HEK293 (cell line): ENCODE measurements around the gene ATP2B3.

ENCODE experiments used
- CTCF ChIA-PET: fragments of 350-600 bp; formaldehyde crosslinking; extraction: SDS; loops from one replicate; lab custom pipeline; 2021; ENCODE audit warnings: antibody characterized with exemption; lab: Yijun Ruan, JAX
- POLR2A ChIA-PET: fragments of 300-600 bp; formaldehyde crosslinking; extraction: SDS; loops from one replicate; lab custom pipeline; 2020; ENCODE audit warnings: antibody characterized with exemption, inconsistent platforms; lab: Yijun Ruan, JAX
- H3K27ac ChIP-seq: fragments of 200-500 bp; sonication (Bioruptor generic); 2 replicates; pipeline ENCODE4 v1.5.1; 2014; ENCODE audit warnings: low read depth, low read length, control low read depth, inconsistent platforms; ENCODE audit errors: extremely low read depth
- H3K36me3 ChIP-seq, 2 experiments: fragments of 200-500 bp in 1 of 2; sonication (Bioruptor generic) in 1 of 2; 1 replicate in 1 of 2; 2 replicates in 1 of 2; pipeline ENCODE4 v1.5.1; 2014 to 2017; ENCODE audit warnings: inconsistent platforms in 2 of 2, low read length in 2 of 2; ENCODE audit not compliant: control insufficient read depth in 2 of 2, insufficient read depth in 1 of 2
- H3K4me1 ChIP-seq: fragments of 200-500 bp; sonication (Bioruptor generic); 2 replicates; pipeline ENCODE4 v1.5.1; 2014; ENCODE audit warnings: mild to moderate bottlenecking, low read length, inconsistent platforms; ENCODE audit not compliant: control insufficient read depth, insufficient read depth
- H3K4me3 ChIP-seq: 2 replicates; pipeline ENCODE4 v1.5.1; 2011; ENCODE audit warnings: low read depth, mild to moderate bottlenecking, control low read depth, low read length, moderate library complexity
- H3K9me3 ChIP-seq: fragments of 200-500 bp; sonication (Bioruptor generic); 2 replicates; pipeline ENCODE4 v1.5.1; 2014; ENCODE audit warnings: low read depth, low read length, inconsistent platforms; ENCODE audit not compliant: control insufficient read depth, insufficient read depth
- EGR2 ChIP-seq: fragments of 450-650 bp; formaldehyde crosslinking; IDR thresholded peaks from 2 replicates; pipeline ENCODE4 v1.5.1; 2016; ENCODE audit warnings: low read depth, missing biosample characterization, missing genetic modification characterization
- FEZF1 ChIP-seq: fragments of 450-650 bp; formaldehyde crosslinking; IDR thresholded peaks from 2 replicates; pipeline ENCODE4 v1.5.1; 2016; ENCODE audit warnings: missing biosample characterization, missing genetic modification characterization
- GLIS2 ChIP-seq: fragments of 450-650 bp; formaldehyde crosslinking; IDR thresholded peaks from 2 replicates; pipeline ENCODE4 v1.5.1; 2016; ENCODE audit warnings: missing biosample characterization, missing genetic modification characterization
- MEIS1 ChIP-seq: sonication (generic); formaldehyde crosslinking; IDR thresholded peaks from 2 replicates; pipeline ENCODE4 v1.8.1; 2022; ENCODE audit warnings: missing genetic modification reagents, mild to moderate bottlenecking, borderline replicate concordance
- YY2 ChIP-seq: fragments of 450-650 bp; formaldehyde crosslinking; IDR thresholded peaks from 2 replicates; pipeline ENCODE4 v1.5.1; 2016; ENCODE audit warnings: missing biosample characterization, missing genetic modification characterization
- ZBTB1 ChIP-seq: fragments of 450-650 bp; formaldehyde crosslinking; IDR thresholded peaks from 2 replicates; pipeline ENCODE4 v1.5.1; 2016; ENCODE audit warnings: missing biosample characterization, missing genetic modification characterization
- ZFHX2 ChIP-seq: fragments of 450-650 bp; formaldehyde crosslinking; conservative IDR thresholded peaks from 2 replicates; pipeline ENCODE4 v1.5.1; 2016; ENCODE audit warnings: missing biosample characterization, missing genetic modification characterization
- ZFP37 ChIP-seq: fragments of 450-650 bp; formaldehyde crosslinking; IDR thresholded peaks from 2 replicates; pipeline ENCODE4 v1.5.1; 2016; ENCODE audit warnings: missing biosample characterization, missing genetic modification characterization
- ZNF138 ChIP-seq: fragments of 450-650 bp; formaldehyde crosslinking; IDR thresholded peaks from 2 replicates; pipeline ENCODE4 v1.5.1; 2016; ENCODE audit warnings: missing biosample characterization, missing genetic modification characterization, borderline replicate concordance
- ZNF157 ChIP-seq: fragments of 450-650 bp; formaldehyde crosslinking; IDR thresholded peaks from 2 replicates; pipeline ENCODE4 v1.5.1; 2016; ENCODE audit warnings: missing biosample characterization, missing genetic modification characterization
- ZNF174 ChIP-seq: fragments of 450-650 bp; formaldehyde crosslinking; IDR thresholded peaks from 2 replicates; pipeline ENCODE4 v1.5.0; 2017; ENCODE audit warnings: missing biosample characterization, mild to moderate bottlenecking, missing genetic modification characterization
- ZNF335 ChIP-seq: fragments of 450-650 bp; formaldehyde crosslinking; conservative IDR thresholded peaks from 2 replicates; pipeline ENCODE4 v1.5.1; 2016; ENCODE audit warnings: missing biosample characterization, missing genetic modification characterization
- ZNF354C ChIP-seq: fragments of 450-650 bp; formaldehyde crosslinking; IDR thresholded peaks from 2 replicates; pipeline ENCODE4 v1.5.1; 2016; ENCODE audit warnings: missing biosample characterization, missing genetic modification characterization, low read depth, borderline replicate concordance
- ZNF426 ChIP-seq: fragments of 450-650 bp; formaldehyde crosslinking; IDR thresholded peaks from 2 replicates; pipeline ENCODE4 v1.5.1; 2017; ENCODE audit warnings: missing biosample characterization, missing genetic modification characterization, mild to moderate bottlenecking, inconsistent platforms, moderate library complexity
- ZNF571 ChIP-seq: fragments of 450-650 bp; formaldehyde crosslinking; IDR thresholded peaks from 2 replicates; pipeline ENCODE4 v1.5.0; 2017; ENCODE audit warnings: missing biosample characterization, missing genetic modification characterization
- ZNF626 ChIP-seq: fragments of 450-650 bp; sonication (Bioruptor Pico); formaldehyde crosslinking; IDR thresholded peaks from 2 replicates; pipeline ENCODE4 v1.5.1; 2018; ENCODE audit warnings: missing biosample characterization, missing genetic modification characterization, inconsistent platforms
- ZNF629 ChIP-seq: fragments of 450-650 bp; formaldehyde crosslinking; IDR thresholded peaks from 2 replicates; pipeline ENCODE4 v1.5.1; 2017; ENCODE audit warnings: missing biosample characterization, missing genetic modification characterization
- ZNF677 ChIP-seq: fragments of 450-650 bp; IDR thresholded peaks from 2 replicates; pipeline ENCODE4 v1.5.0; 2018; ENCODE audit warnings: missing biosample characterization, mild to moderate bottlenecking, missing genetic modification characterization, moderate library complexity
- ZNF768 ChIP-seq: fragments of 450-650 bp; formaldehyde crosslinking; IDR thresholded peaks from 2 replicates; pipeline ENCODE4 v1.5.1; 2018; ENCODE audit warnings: missing biosample characterization, mild to moderate bottlenecking, missing genetic modification characterization
- TF ChIP-seq, protein P1 (sequence below): fragments of 450-650 bp; formaldehyde crosslinking; IDR thresholded peaks from 2 replicates; pipeline ENCODE4 v1.5.1; 2016; ENCODE audit warnings: missing biosample characterization, missing genetic modification characterization
- TF ChIP-seq, protein P2 (sequence below): fragments of 450-650 bp; formaldehyde crosslinking; IDR thresholded peaks from 2 replicates; pipeline ENCODE4 v1.5.1; 2016; ENCODE audit warnings: missing biosample characterization, missing genetic modification characterization

Gene ATP2B3

DNA sequence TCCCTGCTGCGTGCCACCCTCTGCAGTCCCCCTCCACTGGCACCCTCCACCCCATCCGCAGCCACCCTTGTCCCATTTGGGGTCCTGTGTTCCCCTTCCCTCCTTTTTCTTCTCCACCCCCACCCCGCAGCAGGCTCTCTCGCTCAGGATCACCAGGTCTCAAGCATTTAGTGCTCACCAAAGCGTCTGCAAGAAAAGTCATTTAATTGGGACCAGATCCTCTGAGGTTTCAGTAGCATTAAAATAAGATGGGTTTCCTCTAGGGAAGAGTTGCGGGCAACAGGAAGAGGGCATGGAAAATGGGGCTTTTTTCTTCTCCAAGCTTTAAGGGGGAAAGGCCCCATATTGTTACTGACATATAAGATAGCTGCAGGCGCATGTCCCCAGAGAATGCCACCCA, 42.2 kb upstream of the ATP2B3 start (continued):
- no peak for TF ChIP-seq ZNF571 (tag by site-specific recombination)
- TF ChIP-seq ZNF626: no peak
- TF ChIP-seq YY2 (tag by site-specific recombination): no peak
- no peak for TF ChIP-seq ZNF138 (tag by site-specific recombination)
- TF ChIP-seq FEZF1 (tag by site-specific recombination): no peak
- no peak for TF ChIP-seq ZBTB1
- TF ChIP-seq MEIS1 (CRISPR knock-in tag): no peak
- TF ChIP-seq ZNF426: no peak

- Histone ChIP-seq H3K9me3 (no peaks in the 10 kb centered on the region), H3K4me3 (no peak overlapping the region), H3K27ac (no peak overlapping the region), H3K36me3 (no peaks in the 10 kb centered on the region), H3K4me1 (no peaks in the 10 kb centered on the region)
- ChIA-PET POLR2A (no interaction called here), CTCF (interaction anchor here (0.6 to 8.6 kb wide), 5 partner anchors 15 to 1255 kb away, joined by 3 to 89 read pairs (median 8); no protein-coding TSS in a partner anchor)
- TF ChIP-seq, protein P1, sequence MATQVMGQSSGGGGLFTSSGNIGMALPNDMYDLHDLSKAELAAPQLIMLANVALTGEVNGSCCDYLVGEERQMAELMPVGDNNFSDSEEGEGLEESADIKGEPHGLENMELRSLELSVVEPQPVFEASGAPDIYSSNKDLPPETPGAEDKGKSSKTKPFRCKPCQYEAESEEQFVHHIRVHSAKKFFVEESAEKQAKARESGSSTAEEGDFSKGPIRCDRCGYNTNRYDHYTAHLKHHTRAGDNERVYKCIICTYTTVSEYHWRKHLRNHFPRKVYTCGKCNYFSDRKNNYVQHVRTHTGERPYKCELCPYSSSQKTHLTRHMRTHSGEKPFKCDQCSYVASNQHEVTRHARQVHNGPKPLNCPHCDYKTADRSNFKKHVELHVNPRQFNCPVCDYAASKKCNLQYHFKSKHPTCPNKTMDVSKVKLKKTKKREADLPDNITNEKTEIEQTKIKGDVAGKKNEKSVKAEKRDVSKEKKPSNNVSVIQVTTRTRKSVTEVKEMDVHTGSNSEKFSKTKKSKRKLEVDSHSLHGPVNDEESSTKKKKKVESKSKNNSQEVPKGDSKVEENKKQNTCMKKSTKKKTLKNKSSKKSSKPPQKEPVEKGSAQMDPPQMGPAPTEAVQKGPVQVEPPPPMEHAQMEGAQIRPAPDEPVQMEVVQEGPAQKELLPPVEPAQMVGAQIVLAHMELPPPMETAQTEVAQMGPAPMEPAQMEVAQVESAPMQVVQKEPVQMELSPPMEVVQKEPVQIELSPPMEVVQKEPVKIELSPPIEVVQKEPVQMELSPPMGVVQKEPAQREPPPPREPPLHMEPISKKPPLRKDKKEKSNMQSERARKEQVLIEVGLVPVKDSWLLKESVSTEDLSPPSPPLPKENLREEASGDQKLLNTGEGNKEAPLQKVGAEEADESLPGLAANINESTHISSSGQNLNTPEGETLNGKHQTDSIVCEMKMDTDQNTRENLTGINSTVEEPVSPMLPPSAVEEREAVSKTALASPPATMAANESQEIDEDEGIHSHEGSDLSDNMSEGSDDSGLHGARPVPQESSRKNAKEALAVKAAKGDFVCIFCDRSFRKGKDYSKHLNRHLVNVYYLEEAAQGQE (tag by site-specific recombination): no peak
- TF ChIP-seq GLIS2 (tag by site-specific recombination) (no peak), ZNF335 (no peak), EGR2 (tag by site-specific recombination) (peak; percentile 69), ZNF677 (tag by site-specific recombination) (no peak), ZNF629 (no peak), ZFP37 (tag by site-specific recombination) (no peak), ZNF768 (no peak), ZNF174 (tag by site-specific recombination) (no peak), ZNF354C (tag by site-specific recombination) (no peak), ZNF157 (tag by site-specific recombination) (no peak), ZFHX2 (peak; percentile 23; the same call in 1 of the 2 replicates)
- TF ChIP-seq, protein P2, sequence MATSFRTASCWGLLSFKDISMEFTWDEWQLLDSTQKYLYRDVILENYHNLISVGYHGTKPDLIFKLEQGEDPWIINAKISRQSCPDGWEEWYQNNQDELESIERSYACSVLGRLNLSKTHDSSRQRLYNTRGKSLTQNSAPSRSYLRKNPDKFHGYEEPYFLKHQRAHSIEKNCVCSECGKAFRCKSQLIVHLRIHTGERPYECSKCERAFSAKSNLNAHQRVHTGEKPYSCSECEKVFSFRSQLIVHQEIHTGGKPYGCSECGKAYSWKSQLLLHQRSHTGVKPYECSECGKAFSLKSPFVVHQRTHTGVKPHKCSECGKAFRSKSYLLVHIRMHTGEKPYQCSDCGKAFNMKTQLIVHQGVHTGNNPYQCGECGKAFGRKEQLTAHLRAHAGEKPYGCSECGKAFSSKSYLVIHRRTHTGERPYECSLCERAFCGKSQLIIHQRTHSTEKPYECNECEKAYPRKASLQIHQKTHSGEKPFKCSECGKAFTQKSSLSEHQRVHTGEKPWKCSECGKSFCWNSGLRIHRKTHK: no peak
These were observed 41.6 kb upstream of the ATP2B3 start for GRCh38 chrX:153475751-153476281.
